ENCODE measurements around the gene LAPTM5.
"Not testable (repeated sequence)": the region's sequence is repeated elsewhere in the genome, so short reads cannot be mapped to it uniquely, and the experiment has no call there.

The LAPTM5 gene
- 91.7 to 646 (median 352) reads per million in 3 experiments for total RNA-seq

GRCh38 chr1:30757352-30758120 lies at the start of gene LAPTM5:
LAPTM5 (minus strand) TSS chr1:30757774; CDS start chr1:30757745, 29 bp downstream.
- DNase-seq, result peak; percentile 71

- no peak for DNase-seq
These were observed 49.1 kb upstream of the LAPTM5 start for GRCh38 chr1:30806381-30807317.

GRCh38 chr1:30805304-30806003 lies 47.9 kb upstream of the LAPTM5 start:
- DNase-seq, result no peak

GRCh38 chr1:30804822-30805221 lies 47.2 kb upstream of the LAPTM5 start:
- no peak for DNase-seq

- DNase-seq, result no peak
These were observed 46.8 kb upstream of the LAPTM5 start for GRCh38 chr1:30804352-30804751.

GRCh38 chr1:30803562-30803961 lies 46.0 kb upstream of the LAPTM5 start:
- DNase-seq, result no peak

GRCh38 chr1:30801771-30802198 lies 44.2 kb upstream of the LAPTM5 start:
- peak; percentile 61 for DNase-seq

- no peak for DNase-seq
These were observed 41.6 kb upstream of the LAPTM5 start for GRCh38 chr1:30799233-30799511.

- DNase-seq, result no peak
These were observed 41.0 kb upstream of the LAPTM5 start for GRCh38 chr1:30798389-30799232.

- no peak for DNase-seq
These were observed 37.5 kb upstream of the LAPTM5 start for GRCh38 chr1:30795026-30795425.

GRCh38 chr1:30794260-30794659 lies 36.7 kb upstream of the LAPTM5 start:
- DNase-seq, result no peak

- DNase-seq, result no peak
These were observed 35.6 kb upstream of the LAPTM5 start for GRCh38 chr1:30793209-30793608.

GRCh38 chr1:30791868-30792267 lies 34.3 kb upstream of the LAPTM5 start:
- DNase-seq, result no peak

- DNase-seq, result peak; percentile 9
These were observed 33.5 kb upstream of the LAPTM5 start for GRCh38 chr1:30790850-30791778.

- DNase-seq, result not testable (repeated sequence)
These were observed 32.6 kb upstream of the LAPTM5 start for GRCh38 chr1:30790256-30790525.

- no peak for DNase-seq
These were observed 32.0 kb upstream of the LAPTM5 start for GRCh38 chr1:30789388-30790255.

- no peak for DNase-seq
These were observed 31.2 kb upstream of the LAPTM5 start for GRCh38 chr1:30788580-30789387.

- no peak for DNase-seq
These were observed 30.4 kb upstream of the LAPTM5 start for GRCh38 chr1:30787856-30788495.

GRCh38 chr1:30787266-30787665 lies 29.7 kb upstream of the LAPTM5 start:
- DNase-seq, result no peak

Measured in central memory CD4-positive, alpha-beta T cell (primary cell).